Liver (tissue), 9 donors: ENCODE measurements around the gene LARP4. TPM values are rescaled to one million over a fixed set of nuclear protein-coding genes. Genes with fewer than 3 reads are reported as not detected.
A peak's percentile ranks its signal among the peaks of the same experiment; 100 is the strongest.

Source experiments
- DNase-seq: peaks from one replicate; pipeline ENCODE4 v3.0.0-alpha.2; 2017; ENCODE audit warnings: low spot score
- H3K27ac ChIP-seq, 2 donors: one replicate each; pipeline ENCODE4 v1.7.0; 2013; ENCODE audit warnings: inconsistent platforms in 2 of 2, low read length in 2 of 2, control low read depth in 1 of 2, low read depth in 1 of 2, mild to moderate bottlenecking in 1 of 2
- H3K27me3 ChIP-seq, 4 donors: one replicate each; pipeline versions ENCODE4 v1.6.1 to v1.7.0; 2013; ENCODE audit warnings: low read length in 3 of 4, inconsistent platforms in 1 of 4, mild to moderate bottlenecking in 1 of 4, moderate library complexity in 1 of 4; ENCODE audit not compliant: control insufficient read depth in 4 of 4, insufficient read depth in 4 of 4
- H3K36me3 ChIP-seq, 4 donors: one replicate each; pipeline versions ENCODE4 v1.6.1 to v1.7.0; 2013; ENCODE audit warnings: low read length in 3 of 4, mild to moderate bottlenecking in 3 of 4, low read depth in 1 of 4, moderate library complexity in 1 of 4; ENCODE audit not compliant: control insufficient read depth in 4 of 4, insufficient read depth in 3 of 4
- H3K4me1 ChIP-seq, 4 donors: one replicate each; pipeline versions ENCODE4 v1.6.1 to v1.7.0; 2013; ENCODE audit warnings: low read length in 3 of 4, mild to moderate bottlenecking in 3 of 4, moderate library complexity in 1 of 4; ENCODE audit not compliant: control insufficient read depth in 4 of 4, insufficient read depth in 4 of 4
- H3K4me3 ChIP-seq, 3 donors: one replicate each; pipeline versions ENCODE4 v1.6.1 to v1.7.0; 2013; ENCODE audit warnings: low read length in 3 of 3, control low read depth in 1 of 3, low read depth in 1 of 3, mild to moderate bottlenecking in 1 of 3
- H3K9ac ChIP-seq, 2 donors: one replicate each; pipeline ENCODE4 v1.7.0; 2013; ENCODE audit warnings: low read length in 2 of 2, mild to moderate bottlenecking in 2 of 2, moderate library complexity in 2 of 2, control low read depth in 1 of 2, low read depth in 1 of 2
- H3K9me3 ChIP-seq, 4 donors: one replicate each; pipeline versions ENCODE4 v1.6.1 to v1.7.0; 2013; ENCODE audit warnings: low read length in 3 of 4; ENCODE audit not compliant: control insufficient read depth in 4 of 4
- ATF3 ChIP-seq: IDR thresholded peaks from 2 replicates; pipeline ENCODE4 v1.6.1; 2016; ENCODE audit warnings: antibody characterized with exemption
- CTCF ChIP-seq: fragments of 150-350 bp; IDR thresholded peaks from 2 replicates; pipeline ENCODE4 v1.5.1; 2017; ENCODE audit warnings: improper control_type of control experiment, low read depth, low read length; ENCODE audit not compliant: missing input control
- EGR1 ChIP-seq, 2 donors: IDR thresholded peaks; 2 replicates each; pipeline ENCODE4 v1.6.1; 2016 to 2018; ENCODE audit warnings: antibody characterized with exemption in 2 of 2, low read depth in 2 of 2
- FOXA1 ChIP-seq: IDR thresholded peaks from 2 replicates; pipeline ENCODE4 v1.6.1; 2016; ENCODE audit warnings: antibody characterized with exemption
- FOXA2 ChIP-seq: IDR thresholded peaks from 2 replicates; pipeline ENCODE4 v1.6.1; 2016; ENCODE audit warnings: antibody characterized with exemption
- GABPA ChIP-seq, 2 donors: IDR thresholded peaks in 1 of 2; conservative IDR thresholded peaks in 1 of 2; 2 replicates each; pipeline ENCODE4 v1.6.1; 2016; ENCODE audit warnings: antibody characterized with exemption in 2 of 2, mild to moderate bottlenecking in 1 of 2, moderate library complexity in 1 of 2
- HNF4A ChIP-seq, 2 donors: conservative IDR thresholded peaks; 2 replicates each; pipeline ENCODE4 v1.6.1; 2016; ENCODE audit warnings: antibody characterized with exemption in 2 of 2, mild to moderate bottlenecking in 2 of 2
- HNF4G ChIP-seq: IDR thresholded peaks from 2 replicates; pipeline ENCODE4 v1.6.1; 2016; ENCODE audit warnings: antibody characterized with exemption
- JUND ChIP-seq, 2 donors: IDR thresholded peaks; 2 replicates each; pipeline ENCODE4 v1.6.1; 2016; ENCODE audit warnings: antibody characterized with exemption in 2 of 2
- MAX ChIP-seq: IDR thresholded peaks from 2 replicates; pipeline ENCODE4 v1.6.1; 2016; ENCODE audit warnings: antibody characterized with exemption
- NR2F2 ChIP-seq: IDR thresholded peaks from 2 replicates; pipeline ENCODE4 v1.6.1; 2016; ENCODE audit warnings: antibody characterized with exemption
- RAD21 ChIP-seq, 2 donors: IDR thresholded peaks; 2 replicates each; pipeline ENCODE4 v1.6.1; 2016; ENCODE audit warnings: antibody characterized with exemption in 2 of 2, mild to moderate bottlenecking in 2 of 2
- REST ChIP-seq: IDR thresholded peaks from 2 replicates; pipeline ENCODE4 v1.6.1; 2016; ENCODE audit warnings: antibody characterized with exemption, mild to moderate bottlenecking
- RXRA ChIP-seq, 2 donors: IDR thresholded peaks; 2 replicates each; pipeline ENCODE4 v1.6.1; 2017 to 2018; ENCODE audit warnings: antibody characterized with exemption in 2 of 2, mild to moderate bottlenecking in 1 of 2
- SP1 ChIP-seq: IDR thresholded peaks from 2 replicates; pipeline ENCODE4 v1.6.1; 2018; ENCODE audit warnings: antibody characterized with exemption, mild to moderate bottlenecking
- TAF1 ChIP-seq: conservative IDR thresholded peaks from 2 replicates; pipeline ENCODE4 v1.6.1; 2016; ENCODE audit warnings: antibody characterized with exemption, mild to moderate bottlenecking
- YY1 ChIP-seq: IDR thresholded peaks from 2 replicates; pipeline ENCODE4 v1.6.1; 2016; ENCODE audit warnings: antibody characterized with exemption, mild to moderate bottlenecking
- WGBS: extraction: QIAGEN DNeasy Blood & Tissue Kit; methylation state at CpG from one replicate; pipeline ENCODE4 v1.1.7; 2013; 5-methylcytosine and 5-hydroxymethylcytosine counted together
- polyA plus RNA-seq, 2 donors: library from polyadenylated mRNA; stranded (reverse) in 1 of 2; unstranded in 1 of 2; fragments of 200-250 nt in 1 of 2; fragments of >200 nt in 1 of 2; fragmentation: Nextera tagmentation in 1 of 2; extraction: Ambion mirVana in 1 of 2; gene quantifications; one replicate each; pipeline versions ENCODE4 v1.2.1 to v1.2.3, GENCODE V29; 2013 to 2015
- total RNA-seq, 2 donors: library from RNA; depleted of rRNA; stranded (reverse); fragments of >200 nt; gene quantifications; one replicate each; pipeline ENCODE4 v1.2.3, GENCODE V29; 2014
- donor health status: healthy.
- donor health status: healthy.
- donor health status: healthy.
- donor health status: healthy.
- donor health status: healthy.

Gene LARP4
- total and polyA plus RNA-seq, 4 donors: 17.3 to 71.0 (median 37.5) TPM

- TF ChIP-seq NR2F2 (no peak), TAF1 (no peak), FOXA2 (no peak), FOXA1 (no peak), GABPA (IDR thresholded peaks at IDR 0.05 in 1 of 2, conservative IDR thresholded peaks at IDR 0.05 in 1 of 2) (no peak)
Measured at GRCh38 chr12:50394469-50395029, 6.1 kb upstream of the LARP4 start (continued).

GRCh38 chr12:50397117-50397650, 3.5 kb upstream of the LARP4 start:
- no peak overlapping the region for H3K4me3 ChIP-seq
- H3K36me3 ChIP-seq: no peaks in the 10 kb centered on the region
- DNase-seq: no peak
- peaks cover 0 to 3% (median 1%) of the 10 kb centered on the region in 4 donors for H3K4me1 ChIP-seq
- WGBS: 98% methylated on average over 3 of the region's 3 CpGs
- H3K27me3 ChIP-seq: no peaks in the 10 kb centered on the region
- no peaks in the 10 kb centered on the region for H3K9me3 ChIP-seq
- H3K9ac ChIP-seq: no peak overlapping the region
- H3K27ac ChIP-seq: no peak overlapping the region
- TF ChIP-seq JUND (IDR thresholded peaks at IDR 0.05) (no peak), FOXA1 (no peak), YY1 (no peak), ATF3 (no peak), GABPA (IDR thresholded peaks at IDR 0.05 in 1 of 2, conservative IDR thresholded peaks at IDR 0.05 in 1 of 2) (no peak), REST (no peak), EGR1 (IDR thresholded peaks at IDR 0.05; ENCODE audit: low read depth in 2 of 2) (no peak), SP1 (no peak), RAD21 (IDR thresholded peaks at IDR 0.05) (no peak), NR2F2 (no peak)

- Histone ChIP-seq H3K4me1 (peaks cover 0 to 9% (median 4%) of the 10 kb centered on the region in 4 donors), H3K9me3 (no peaks in the 10 kb centered on the region), H3K27me3 (no peaks in the 10 kb centered on the region), H3K9ac (no peak overlapping the region), H3K36me3 (no peaks in the 10 kb centered on the region), H3K27ac (no peak overlapping the region), H3K4me3 (no peak overlapping the region)
- TF ChIP-seq YY1: no peak
- no peak for DNase-seq
- WGBS: 91% methylated on average over 4 of the region's 4 CpGs
Measured at GRCh38 chr12:50398931-50399330, 1.8 kb upstream of the LARP4 start.

- Histone ChIP-seq H3K9ac (peak overlapping the region; percentile 79 to 83), H3K27me3 (no peaks in the 10 kb centered on the region), H3K4me3 (peak overlapping the region; percentile 63 to 94 (median 91)), H3K27ac (peak overlapping the region; percentile 93), H3K9me3 (no peaks in the 10 kb centered on the region), H3K36me3 (no peaks in the 10 kb centered on the region), H3K4me1 (peaks cover 4 to 16% (median 9%) of the 10 kb centered on the region in 4 donors)
- TF ChIP-seq RXRA (IDR thresholded peaks at IDR 0.05) (no peak), JUND (IDR thresholded peaks at IDR 0.05) (no peak), EGR1 (IDR thresholded peaks at IDR 0.05; ENCODE audit: low read depth in 2 of 2) (no peak), ATF3 (peak; percentile 11), SP1 (no peak), HNF4A (conservative IDR thresholded peaks at IDR 0.05) (peak; percentile 8 to 37), CTCF (no peak), HNF4G (peak; percentile 18), RAD21 (IDR thresholded peaks at IDR 0.05) (no peak), FOXA2 (no peak), MAX (no peak), GABPA (IDR thresholded peaks at IDR 0.05 in 1 of 2, conservative IDR thresholded peaks at IDR 0.05 in 1 of 2) (no peak), FOXA1 (no peak)
- WGBS: 26% methylated on average over 8 of the region's 8 CpGs
- no peak for DNase-seq
Measured at GRCh38 chr12:50400104-50400637, 514 bp upstream of the LARP4 start.
